HUDEP-2 (cell line): ENCODE results near the gene C4orf54.
A peak's percentile ranks its signal among the peaks of the same experiment; 100 is the strongest.

Experiments
- DNase-seq, 76 experiments: peaks; one replicate each; lab custom pipeline; 2025; ENCODE audit not compliant: unreplicated experiment in 76 of 76; lab: John Stamatoyannopoulos, UW

Gene C4orf54

GRCh38 chr4:99625369-99625768 is 32.3 kb downstream of the C4orf54 start:
- DNase-seq, result no peak

- no peak for DNase-seq
These were observed 33.4 kb downstream of the C4orf54 start for GRCh38 chr4:99624141-99624719.

- no peak for DNase-seq
These were observed 35.3 kb downstream of the C4orf54 start for GRCh38 chr4:99622341-99622740.

- DNase-seq, result no peak
These were observed 40.3 kb downstream of the C4orf54 start for GRCh38 chr4:99617374-99617773.

- DNase-seq, result peak in 2 of 76 experiments; percentile 2 to 6
These were observed 42.3 kb downstream of the C4orf54 start for GRCh38 chr4:99615170-99615820.

GRCh38 chr4:99614491-99614890 is 43.1 kb downstream of the C4orf54 start:
- DNase-seq, result no peak

- DNase-seq, result no peak
These were observed 44.9 kb downstream of the C4orf54 start for GRCh38 chr4:99612704-99613103.

- no peak for DNase-seq
These were observed 45.3 kb downstream of the C4orf54 start for GRCh38 chr4:99612281-99612680.

GRCh38 chr4:99610605-99611175 is 46.9 kb downstream of the C4orf54 start:
- no peak for DNase-seq

GRCh38 chr4:99608417-99608816 is 49.2 kb downstream of the C4orf54 start:
- DNase-seq, result no peak
